Calu3 (cell line): ENCODE results near the gene AGK. TPM values are rescaled to one million over a fixed set of nuclear protein-coding genes. Genes with fewer than 3 reads are reported as not detected.

ENCODE experiments used
- BruUV-seq: library from RNA; stranded (reverse); fragments of 400-500 nt; replicated peaks from 2 replicates; lab custom pipeline; 2021; lab: Mats Ljungman, UMichigan
- CTCF ChIA-PET: fragments of 300-600 bp; sonication (Branson Sonifier 250); formaldehyde crosslinking; loops from one replicate; lab custom pipeline; 2022; ENCODE audit warnings: antibody characterized with exemption; lab: Charles Lee
- DNase-seq: peaks from one replicate; pipeline ENCODE4 v3.0.0; 2022
- H3K27ac Mint-ChIP-seq: one replicate; pipeline ENCODE4 v1.8.0; 2022; ENCODE audit warnings: mixed read lengths; ENCODE audit not compliant: unreplicated experiment
- H3K27me3 Mint-ChIP-seq: one replicate; pipeline ENCODE4 v1.8.0; 2022; ENCODE audit warnings: mixed read lengths; ENCODE audit not compliant: unreplicated experiment
- H3K36me3 Mint-ChIP-seq: one replicate; pipeline ENCODE4 v1.8.0; 2022; ENCODE audit warnings: mild to moderate bottlenecking, moderate library complexity, mixed read lengths; ENCODE audit not compliant: insufficient read depth, unreplicated experiment
- H3K4me1 Mint-ChIP-seq: one replicate; pipeline ENCODE4 v1.8.0; 2022; ENCODE audit warnings: mild to moderate bottlenecking, low read depth, mixed read lengths; ENCODE audit not compliant: unreplicated experiment
- H3K4me3 Mint-ChIP-seq: one replicate; pipeline ENCODE4 v1.8.0; 2022; ENCODE audit warnings: mild to moderate bottlenecking, low read depth, moderate library complexity, mixed read lengths; ENCODE audit not compliant: unreplicated experiment
- H3K9me3 Mint-ChIP-seq: one replicate; pipeline ENCODE4 v1.8.0; 2022; ENCODE audit warnings: low read depth, mixed read lengths; ENCODE audit not compliant: unreplicated experiment
- intact Hi-C: fragments of 100-400 bp; cut with micrococcal nuclease; formaldehyde crosslinking; loops from one replicate; pipeline ENCODE4 v1.10.0; 2022; ENCODE audit not compliant: unreplicated experiment
- total RNA-seq: library from RNA; stranded (reverse); gene quantifications from 2 replicates; pipeline ENCODE4 v1.2.3, GENCODE V29; 2022
- TF ChIP-seq, protein P1 (sequence below): fragments of 200-600 bp; IDR thresholded peaks from one replicate; pipeline ENCODE4 v1.8.0; 2022; ENCODE audit warnings: antibody characterized with exemption; ENCODE audit not compliant: unreplicated experiment

AGK gene
- total RNA-seq, 1 experiment from 2014 or later = 32.3 TPM

DNA sequence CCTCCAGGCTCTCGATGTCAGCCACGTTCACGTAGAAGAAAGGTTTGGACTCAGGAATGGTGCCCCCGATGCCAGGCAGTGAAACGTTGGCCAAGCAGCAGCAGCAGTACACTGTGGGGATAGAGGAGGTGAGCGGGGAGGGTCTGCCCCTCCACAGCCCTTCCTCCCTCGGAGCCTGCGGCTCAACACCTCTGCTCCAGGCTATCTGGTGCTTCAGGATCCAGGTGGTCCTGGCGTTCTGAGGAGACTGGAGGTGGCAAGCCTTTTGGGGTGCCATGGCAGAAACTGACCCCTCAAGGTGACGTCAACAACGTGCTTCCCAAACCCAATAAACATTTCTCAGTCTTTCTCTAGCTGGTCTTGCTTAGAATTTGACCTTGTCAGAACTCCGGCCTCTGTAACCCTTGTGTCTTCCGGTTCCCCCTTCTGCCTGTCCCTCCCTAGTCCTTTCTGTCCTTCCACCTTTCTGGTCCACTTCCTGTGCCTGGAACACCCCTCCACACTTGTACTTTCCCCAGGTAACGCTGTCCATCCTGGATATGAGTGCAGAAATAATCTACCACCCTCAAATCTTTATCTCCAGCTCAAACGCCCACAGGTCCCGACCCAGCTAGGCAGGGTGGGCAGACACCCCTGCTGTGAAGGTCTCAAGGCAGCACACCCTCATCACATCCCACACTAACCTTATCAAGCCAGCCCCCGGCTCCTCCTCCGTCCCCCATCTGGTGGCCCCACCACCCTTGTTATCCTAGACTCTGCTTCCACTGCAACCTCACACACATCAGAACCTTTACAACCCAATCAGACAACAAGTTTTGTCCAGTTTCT lies 114.2 kb downstream of the AGK start:
- intact Hi-C loops = no loop called here
- Mint-ChIP-seq H3K9me3 (no peaks in the 10 kb centered on the region), H3K27ac (no peak overlapping the region), H3K27me3 (no peaks in the 10 kb centered on the region), H3K4me3 (no peak overlapping the region), H3K4me1 (no peaks in the 10 kb centered on the region), H3K36me3 (peaks cover 5% of the 10 kb centered on the region)
- no TSS peak for BruUV-seq
- TF ChIP-seq, protein P1, sequence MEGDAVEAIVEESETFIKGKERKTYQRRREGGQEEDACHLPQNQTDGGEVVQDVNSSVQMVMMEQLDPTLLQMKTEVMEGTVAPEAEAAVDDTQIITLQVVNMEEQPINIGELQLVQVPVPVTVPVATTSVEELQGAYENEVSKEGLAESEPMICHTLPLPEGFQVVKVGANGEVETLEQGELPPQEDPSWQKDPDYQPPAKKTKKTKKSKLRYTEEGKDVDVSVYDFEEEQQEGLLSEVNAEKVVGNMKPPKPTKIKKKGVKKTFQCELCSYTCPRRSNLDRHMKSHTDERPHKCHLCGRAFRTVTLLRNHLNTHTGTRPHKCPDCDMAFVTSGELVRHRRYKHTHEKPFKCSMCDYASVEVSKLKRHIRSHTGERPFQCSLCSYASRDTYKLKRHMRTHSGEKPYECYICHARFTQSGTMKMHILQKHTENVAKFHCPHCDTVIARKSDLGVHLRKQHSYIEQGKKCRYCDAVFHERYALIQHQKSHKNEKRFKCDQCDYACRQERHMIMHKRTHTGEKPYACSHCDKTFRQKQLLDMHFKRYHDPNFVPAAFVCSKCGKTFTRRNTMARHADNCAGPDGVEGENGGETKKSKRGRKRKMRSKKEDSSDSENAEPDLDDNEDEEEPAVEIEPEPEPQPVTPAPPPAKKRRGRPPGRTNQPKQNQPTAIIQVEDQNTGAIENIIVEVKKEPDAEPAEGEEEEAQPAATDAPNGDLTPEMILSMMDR = no peak
- CTCF ChIA-PET = no interaction called here
- DNase-seq = no peak

DNA sequence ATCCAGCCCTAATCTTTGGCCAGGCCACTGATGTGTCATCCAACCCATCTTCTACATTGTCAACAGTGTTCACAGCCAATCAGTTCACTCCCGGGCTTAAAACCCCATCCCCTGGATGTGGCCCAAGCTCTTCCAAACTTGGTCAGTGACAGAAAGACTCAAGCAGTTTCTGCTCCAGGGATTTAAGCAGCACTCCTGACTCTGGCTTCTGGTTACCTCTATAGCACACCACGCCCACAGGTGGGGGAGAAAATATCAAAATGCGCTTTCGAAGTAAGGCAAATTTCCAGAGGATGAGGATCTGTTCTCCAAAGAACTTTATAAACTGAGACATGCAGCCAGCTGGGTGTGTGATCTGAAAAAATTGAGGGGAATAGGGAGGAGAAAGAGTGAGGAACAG lies 114.9 kb downstream of the AGK start:
- intact Hi-C loops = no loop called here
- Mint-ChIP-seq H3K27ac (no peak overlapping the region), H3K36me3 (peaks cover 5% of the 10 kb centered on the region), H3K4me1 (no peaks in the 10 kb centered on the region), H3K4me3 (no peak overlapping the region), H3K9me3 (no peaks in the 10 kb centered on the region), H3K27me3 (no peaks in the 10 kb centered on the region)
- DNase-seq = no peak
- TF ChIP-seq, protein P1 = no peak
- CTCF ChIA-PET = no interaction called here
- no TSS peak for BruUV-seq

DNA sequence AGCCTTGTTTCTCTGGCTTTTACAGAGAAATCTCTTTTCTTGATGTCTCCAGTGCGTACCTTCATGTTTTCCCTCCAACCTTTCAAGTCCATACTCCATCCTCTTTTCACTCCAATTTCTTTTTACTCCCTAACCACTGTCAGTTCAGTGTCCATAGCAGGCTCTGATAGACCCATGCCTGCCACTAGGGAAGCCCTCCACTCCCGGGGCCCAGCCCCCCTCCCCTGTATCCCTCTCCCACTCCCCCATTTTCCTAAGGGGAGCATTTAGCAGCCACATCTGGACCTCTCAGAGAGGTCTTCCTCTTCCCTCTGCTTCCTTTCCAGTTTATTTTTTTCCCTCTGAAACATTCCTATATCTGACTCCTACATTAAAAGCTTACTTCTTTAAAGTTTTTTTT lies 117.6 kb downstream of the AGK start:
- intact Hi-C loops = no loop called here
- no peak for DNase-seq
- Mint-ChIP-seq H3K27ac (no peak overlapping the region), H3K36me3 (peaks cover 5% of the 10 kb centered on the region), H3K9me3 (no peaks in the 10 kb centered on the region), H3K4me3 (no peak overlapping the region), H3K27me3 (no peaks in the 10 kb centered on the region), H3K4me1 (no peaks in the 10 kb centered on the region)
- BruUV-seq = no TSS peak
- CTCF ChIA-PET = interaction anchor here (0.7 kb wide), 1 partner anchor 30 kb away, joined by 3 read pairs; no protein-coding TSS in a partner anchor
- TF ChIP-seq, protein P1 = no peak

DNA sequence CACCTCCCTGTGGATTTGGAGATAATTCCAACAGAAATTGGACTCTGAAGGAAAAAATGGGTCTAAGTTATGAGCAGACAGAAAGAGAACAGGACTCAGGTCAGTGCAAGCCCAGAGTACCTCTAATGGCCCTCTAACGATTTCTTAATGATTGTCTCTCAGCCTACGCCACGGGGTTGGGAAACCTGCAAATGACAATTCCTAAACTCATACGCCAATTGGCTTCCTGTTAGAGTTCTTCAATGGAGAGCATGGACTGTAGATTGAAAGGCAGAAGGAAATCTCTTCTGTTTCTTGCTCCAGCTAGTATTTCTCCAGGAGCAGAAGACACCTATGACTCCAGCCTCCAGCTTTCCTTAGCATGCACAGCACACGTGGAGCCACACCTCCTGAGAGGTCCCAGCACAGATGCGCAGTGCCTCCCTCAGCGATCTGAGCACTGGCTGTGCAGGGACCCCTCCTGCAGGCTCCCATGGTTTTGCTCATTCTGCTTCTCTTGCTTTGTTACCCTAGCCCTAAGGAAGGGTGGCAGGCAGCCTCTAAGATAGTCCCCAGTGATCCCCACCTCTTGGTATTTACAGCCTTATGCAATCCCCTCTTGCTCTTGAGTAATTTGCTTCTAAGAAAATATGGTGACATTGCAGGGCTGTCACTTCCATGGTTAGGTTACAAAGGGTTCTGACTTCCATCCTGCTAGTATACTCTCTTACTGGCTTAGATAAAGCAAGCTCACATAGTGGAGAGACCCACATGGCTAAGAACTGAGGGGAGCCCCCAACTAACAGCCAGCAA lies 120.7 kb downstream of the AGK start:
- Mint-ChIP-seq H3K4me3 (no peak overlapping the region), H3K27me3 (no peaks in the 10 kb centered on the region), H3K36me3 (peaks cover 10% of the 10 kb centered on the region), H3K27ac (no peak overlapping the region), H3K4me1 (no peaks in the 10 kb centered on the region), H3K9me3 (no peaks in the 10 kb centered on the region)
- no TSS peak for BruUV-seq
- intact Hi-C loops = no loop called here
- TF ChIP-seq, protein P1 = no peak
- DNase-seq = no peak
- CTCF ChIA-PET = no interaction called here
